GM18508 (cell line): Measurements from ENCODE around the gene PRR15L.
"Not testable (repeated sequence)": the region's sequence is repeated elsewhere in the genome, so short reads cannot be mapped to it uniquely, and the experiment has no call there.

ENCODE experiments used
- ATAC-seq: cut with Tn5 transposase; IDR thresholded peaks from one replicate; pipeline ENCODE4 v1.9.1; 2021; ENCODE audit warnings: moderate number of reproducible peaks; ENCODE audit not compliant: insufficient read depth, unreplicated experiment

The PRR15L gene

GRCh38 chr17:47957591-47958490 is at the start of gene PRR15L:
TSS of gene PRR15L (minus strand) at chr17:47957883. CDS start at chr17:47953234, 4,649 bp downstream.
- ATAC-seq, result no peak

GRCh38 chr17:48006936-48007709 is 49.4 kb upstream of the PRR15L start:
- ATAC-seq, result no peak

GRCh38 chr17:48004983-48005382 is 47.3 kb upstream of the PRR15L start:
- ATAC-seq, result no peak

- ATAC-seq, result no peak
These were observed 45.9 kb upstream of the PRR15L start for GRCh38 chr17:48003417-48004151.

GRCh38 chr17:48002916-48003416 is 45.3 kb upstream of the PRR15L start:
- ATAC-seq, result no peak

GRCh38 chr17:48002266-48002915 is 44.7 kb upstream of the PRR15L start:
- ATAC-seq, result no peak

- not testable (repeated sequence) for ATAC-seq
These were observed 44.0 kb upstream of the PRR15L start for GRCh38 chr17:48001657-48002056.

- ATAC-seq, result no peak
These were observed 43.5 kb upstream of the PRR15L start for GRCh38 chr17:48001197-48001596.

- no peak for ATAC-seq
These were observed 41.9 kb upstream of the PRR15L start for GRCh38 chr17:47999582-47999981.

GRCh38 chr17:47998044-47998443 is 40.4 kb upstream of the PRR15L start:
- no peak for ATAC-seq

GRCh38 chr17:47997586-47997985 is 39.9 kb upstream of the PRR15L start:
- no peak for ATAC-seq

GRCh38 chr17:47996201-47996600 is 38.5 kb upstream of the PRR15L start:
- no peak for ATAC-seq

GRCh38 chr17:47995241-47995935 is 37.7 kb upstream of the PRR15L start:
- ATAC-seq, result no peak

GRCh38 chr17:47994724-47995123 is 37.0 kb upstream of the PRR15L start:
- no peak for ATAC-seq

- ATAC-seq, result no peak
These were observed 36.3 kb upstream of the PRR15L start for GRCh38 chr17:47993964-47994363.

GRCh38 chr17:47993031-47993564 is 35.4 kb upstream of the PRR15L start:
- no peak for ATAC-seq

- no peak for ATAC-seq
These were observed 34.5 kb upstream of the PRR15L start for GRCh38 chr17:47992216-47992615.

- ATAC-seq, result no peak
These were observed 33.5 kb upstream of the PRR15L start for GRCh38 chr17:47990962-47991731.
